SW480 (cell line): ENCODE measurements around the gene STRN3.
"Not testable (repeated sequence)": the region's sequence is repeated elsewhere in the genome, so short reads cannot be mapped to it uniquely, and the experiment has no call there.

Source experiments
- DNase-seq: peaks from one replicate; pipeline ENCODE4 v3.0.0-alpha.2; 2016; ENCODE audit warnings: low spot score

Gene STRN3

GRCh38 chr14:31030469-31030868 is 4.3 kb upstream of the STRN3 start:
- DNase-seq: no peak

GRCh38 chr14:31029016-31029970 is 3.1 kb upstream of the STRN3 start:
- no peak for DNase-seq

- no peak for DNase-seq
Observed at GRCh38 chr14:31027847-31028246, 1.7 kb upstream of the STRN3 start.

GRCh38 chr14:31026450-31027235 is 464 bp upstream of the STRN3 start:
- DNase-seq: peak; percentile 94

- peak; percentile 15 for DNase-seq
Observed at GRCh38 chr14:31025367-31026076, 657 bp downstream of the STRN3 start, which contains the start of gene AP4S1. AP4S1 (plus strand) TSS chr14:31025649; CDS start chr14:31066197, 40,548 bp downstream.

- peak; percentile 32 for DNase-seq
Observed at GRCh38 chr14:31024577-31025366, 1.4 kb downstream of the STRN3 start.

GRCh38 chr14:31024010-31024480 is 2.1 kb downstream of the STRN3 start:
- DNase-seq: no peak

- no peak for DNase-seq
Observed at GRCh38 chr14:31022386-31022785, 3.8 kb downstream of the STRN3 start.

- no peak for DNase-seq
Observed at GRCh38 chr14:31021576-31021949, 4.6 kb downstream of the STRN3 start.

- DNase-seq: no peak
Observed at GRCh38 chr14:31020834-31021575, 5.2 kb downstream of the STRN3 start.

GRCh38 chr14:31018057-31018645 is 8.0 kb downstream of the STRN3 start:
- DNase-seq: no peak

- DNase-seq: no peak
Observed at GRCh38 chr14:31013841-31014240, 12.3 kb downstream of the STRN3 start.

GRCh38 chr14:31010935-31011334 is 15.2 kb downstream of the STRN3 start:
- DNase-seq: no peak

- DNase-seq: no peak
Observed at GRCh38 chr14:31009836-31010574, 16.2 kb downstream of the STRN3 start.

- DNase-seq: no peak
Observed at GRCh38 chr14:31006703-31007102, 19.5 kb downstream of the STRN3 start.

GRCh38 chr14:31004007-31004406 is 22.2 kb downstream of the STRN3 start:
- DNase-seq: not testable (repeated sequence)

GRCh38 chr14:31003284-31003683 is 22.9 kb downstream of the STRN3 start:
- DNase-seq: no peak

- no peak for DNase-seq
Observed at GRCh38 chr14:31001339-31001658, 24.9 kb downstream of the STRN3 start.

GRCh38 chr14:31000629-31001338 is 25.4 kb downstream of the STRN3 start:
- no peak for DNase-seq
